Thyroid gland (tissue), 4 donors: Measurements from ENCODE around the gene TTLL10.

Experiments
- POLR2A ChIP-seq, 2 donors: fragments of 450-650 bp; IDR thresholded peaks; one replicate each; pipeline ENCODE4 v1.6.1; 2017; ENCODE audit warnings: antibody characterized with exemption in 2 of 2, mild to moderate bottlenecking in 2 of 2, moderate library complexity in 1 of 2
- TF ChIP-seq, protein P1 (sequence below), 6 experiments: fragments of 200-600 bp in 3 of 6; fragments of 450-650 bp in 3 of 6; sonication (generic) in 3 of 6; IDR thresholded peaks; one replicate each; pipeline ENCODE4 v1.5.1; 2016 to 2019; ENCODE audit warnings: antibody characterized with exemption in 6 of 6, mild to moderate bottlenecking in 2 of 6, inconsistent platforms in 1 of 6, moderate library complexity in 1 of 6

DNA sequence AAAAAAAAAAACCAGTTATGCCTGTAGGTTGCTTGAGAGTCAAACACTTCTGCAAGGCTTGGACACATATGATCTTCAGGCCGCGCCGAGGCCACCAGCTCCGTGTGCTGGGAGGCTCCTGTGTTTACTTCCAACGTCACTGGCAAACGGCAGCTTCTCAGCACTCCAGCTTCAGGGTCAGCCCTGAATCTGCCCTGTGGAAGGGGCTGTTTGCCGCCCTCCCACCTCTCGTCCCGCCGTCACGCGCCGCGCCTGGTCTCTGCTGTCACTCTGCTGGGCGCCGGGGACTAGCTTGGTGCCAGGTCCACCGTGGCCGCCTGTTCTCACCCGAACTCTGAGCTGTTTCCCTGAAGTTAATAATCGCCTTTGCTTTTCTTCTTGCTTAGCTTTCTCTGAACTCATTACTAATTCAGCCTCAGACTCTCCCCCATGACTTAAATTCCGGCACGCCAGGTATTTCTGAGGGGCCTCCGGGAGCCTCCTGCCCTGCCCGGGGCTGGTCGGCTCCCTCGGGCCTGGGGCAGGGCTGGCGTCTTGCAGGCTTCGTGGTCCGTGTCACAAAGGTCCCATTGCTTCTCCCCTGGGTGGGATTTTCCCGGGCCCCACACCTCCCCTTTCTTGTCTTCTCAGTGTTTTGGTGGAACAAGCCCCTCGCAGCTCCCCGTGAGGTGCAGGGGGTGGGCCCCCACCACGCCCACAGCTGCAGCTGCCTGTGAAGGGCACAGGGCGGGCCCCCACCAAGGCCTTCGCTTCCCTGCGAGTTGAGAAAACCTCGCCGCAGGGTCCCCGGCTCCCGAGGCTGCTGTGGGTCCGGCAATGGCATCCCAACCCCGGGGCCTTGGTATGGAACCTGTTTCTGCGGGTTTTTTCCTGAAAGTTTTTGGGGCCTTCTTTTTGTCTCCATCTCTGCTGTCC, 43.2 kb upstream of the TTLL10 start:
- TF ChIP-seq, protein P1, sequence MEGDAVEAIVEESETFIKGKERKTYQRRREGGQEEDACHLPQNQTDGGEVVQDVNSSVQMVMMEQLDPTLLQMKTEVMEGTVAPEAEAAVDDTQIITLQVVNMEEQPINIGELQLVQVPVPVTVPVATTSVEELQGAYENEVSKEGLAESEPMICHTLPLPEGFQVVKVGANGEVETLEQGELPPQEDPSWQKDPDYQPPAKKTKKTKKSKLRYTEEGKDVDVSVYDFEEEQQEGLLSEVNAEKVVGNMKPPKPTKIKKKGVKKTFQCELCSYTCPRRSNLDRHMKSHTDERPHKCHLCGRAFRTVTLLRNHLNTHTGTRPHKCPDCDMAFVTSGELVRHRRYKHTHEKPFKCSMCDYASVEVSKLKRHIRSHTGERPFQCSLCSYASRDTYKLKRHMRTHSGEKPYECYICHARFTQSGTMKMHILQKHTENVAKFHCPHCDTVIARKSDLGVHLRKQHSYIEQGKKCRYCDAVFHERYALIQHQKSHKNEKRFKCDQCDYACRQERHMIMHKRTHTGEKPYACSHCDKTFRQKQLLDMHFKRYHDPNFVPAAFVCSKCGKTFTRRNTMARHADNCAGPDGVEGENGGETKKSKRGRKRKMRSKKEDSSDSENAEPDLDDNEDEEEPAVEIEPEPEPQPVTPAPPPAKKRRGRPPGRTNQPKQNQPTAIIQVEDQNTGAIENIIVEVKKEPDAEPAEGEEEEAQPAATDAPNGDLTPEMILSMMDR (IDR thresholded peaks at IDR 0.05), result no peak
- TF ChIP-seq POLR2A (IDR thresholded peaks at IDR 0.05), result no peak
